ENCODE measurements around the gene ZNG1E. TPM values are rescaled to one million over a fixed set of nuclear protein-coding genes. Genes with fewer than 3 reads are reported as not detected.
"Not testable (repeated sequence)": the region's sequence is repeated elsewhere in the genome, so short reads cannot be mapped to it uniquely, and the experiment has no call there.

ZNG1E gene
- 10 to 100 TPM; 26.9 to 86.7 (median 46.5) TPM for total RNA-seq

DNA sequence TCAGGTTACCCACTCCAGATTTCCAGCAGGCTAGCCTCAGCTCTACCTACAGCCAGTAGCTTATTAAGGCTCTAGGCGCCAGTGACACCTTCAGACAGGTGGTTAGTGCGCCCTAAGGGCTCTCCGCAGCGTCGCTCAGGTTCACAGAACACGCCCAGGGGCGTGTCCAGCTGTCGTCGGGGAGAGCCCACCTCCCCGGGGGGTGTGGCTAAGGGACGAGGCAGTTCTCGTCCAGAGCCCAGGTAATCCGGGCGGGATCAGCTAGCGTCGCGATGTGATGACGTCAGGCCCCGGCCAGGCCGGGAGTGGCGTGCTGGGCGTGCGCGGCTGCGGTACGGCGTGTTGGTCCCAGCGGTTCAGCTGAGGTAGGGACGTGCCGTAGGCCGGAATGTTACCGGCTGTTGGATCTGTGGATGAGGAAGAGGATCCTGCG lies at the start of gene ZNG1E:
Gene ZNG1E, plus strand, starts transcription at position 340 of the 433 bp plus-strand sequence. Its CDS starts 49 bp downstream, at position 389.
- peak; percentile 84 for DNase-seq
- H3K27me3 ChIP-seq; in situ Hi-C loops (cut with MboI; ENCODE audit: low pct_ligation_motif_present in 1 of 4, low pct_unique_long_range_greater_than_20kb in 1 of 4, low sequenced_read_pairs in 3 of 4); intact Hi-C loops (cut with DNase I; ENCODE audit: low total_unique reads); H3K9me3 ChIP-seq; H3K4me1 ChIP-seq; H3K36me3 ChIP-seq: not testable (repeated sequence)
- 0% methylated on average over 2 of the region's 33 CpGs; no CpG with 5 or more reads in 1 of the 2 donors for WGBS, 2 donors (ENCODE audit: low coverage in 1 of 2)
- peak within 1 kb of the TSS; percentile 73 to 83 (median 77) for H3K27ac ChIP-seq
- peak in 2 of 3 donors; percentile 64 to 66 for TF ChIP-seq POLR2AphosphoS5 (IDR thresholded peaks at IDR 0.05)
- peak within 1 kb of the TSS in 3 of 4 donors; percentile 12 to 48 (median 34) for H3K4me3 ChIP-seq

DNA sequence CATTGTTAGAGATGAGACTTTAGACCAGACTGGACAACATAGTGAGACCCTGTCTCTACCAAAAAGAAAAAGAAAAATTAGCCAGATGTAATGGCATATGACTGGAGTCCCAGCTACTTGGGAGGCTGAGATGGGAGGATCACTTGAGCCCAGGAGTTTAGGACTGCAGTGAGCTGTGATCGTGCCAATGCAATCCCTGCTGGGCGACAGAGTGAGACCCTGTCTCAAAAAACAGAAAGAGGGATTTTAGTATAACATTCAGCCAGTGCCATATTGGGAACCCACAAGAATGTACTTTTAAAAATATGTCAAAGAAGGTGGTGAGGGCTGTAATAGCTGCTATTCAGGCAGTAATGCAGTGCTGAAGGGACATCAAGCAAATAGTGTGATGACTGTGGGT lies 2.1 kb upstream of the ZNG1E start:
- H3K27me3 ChIP-seq; DNase-seq; intact Hi-C loops (cut with DNase I; ENCODE audit: low total_unique reads); H3K27ac ChIP-seq; H3K9me3 ChIP-seq; H3K4me1 ChIP-seq; in situ Hi-C loops (cut with MboI; ENCODE audit: low pct_ligation_motif_present in 1 of 4, low pct_unique_long_range_greater_than_20kb in 1 of 4, low sequenced_read_pairs in 3 of 4); H3K36me3 ChIP-seq; H3K4me3 ChIP-seq: not testable (repeated sequence)
- 89 to 92% methylated on average over 2 of the region's 2 CpGs for WGBS, 2 donors (ENCODE audit: low coverage in 1 of 2)

DNA sequence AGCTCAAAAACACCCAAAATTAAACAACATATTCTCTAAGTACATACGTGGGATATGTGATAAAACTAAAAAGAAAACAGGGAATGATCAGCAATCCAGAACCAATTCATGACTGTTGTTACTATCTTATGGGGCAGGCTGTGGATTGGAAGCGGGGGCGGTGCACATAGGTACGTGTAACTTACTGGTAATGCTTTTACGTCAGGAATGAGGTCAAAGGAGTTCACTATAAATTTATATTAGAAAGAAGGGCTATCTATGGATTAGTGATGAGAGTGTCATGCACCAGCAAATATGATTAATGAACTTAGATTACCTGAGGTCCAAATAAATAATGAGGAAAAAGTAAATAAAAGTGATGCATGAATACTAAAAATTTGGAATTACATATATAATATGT lies 710 bp upstream of the ZNG1E start:
- H3K27me3 ChIP-seq; H3K27ac ChIP-seq; H3K36me3 ChIP-seq; H3K9me3 ChIP-seq; DNase-seq; in situ Hi-C loops (cut with MboI; ENCODE audit: low pct_ligation_motif_present in 1 of 4, low pct_unique_long_range_greater_than_20kb in 1 of 4, low sequenced_read_pairs in 3 of 4); intact Hi-C loops (cut with DNase I; ENCODE audit: low total_unique reads); H3K4me3 ChIP-seq; H3K4me1 ChIP-seq: not testable (repeated sequence)
- WGBS, 2 donors (ENCODE audit: low coverage in 1 of 2), result 40 to 48% methylated on average over 4 of the region's 5 CpGs

DNA sequence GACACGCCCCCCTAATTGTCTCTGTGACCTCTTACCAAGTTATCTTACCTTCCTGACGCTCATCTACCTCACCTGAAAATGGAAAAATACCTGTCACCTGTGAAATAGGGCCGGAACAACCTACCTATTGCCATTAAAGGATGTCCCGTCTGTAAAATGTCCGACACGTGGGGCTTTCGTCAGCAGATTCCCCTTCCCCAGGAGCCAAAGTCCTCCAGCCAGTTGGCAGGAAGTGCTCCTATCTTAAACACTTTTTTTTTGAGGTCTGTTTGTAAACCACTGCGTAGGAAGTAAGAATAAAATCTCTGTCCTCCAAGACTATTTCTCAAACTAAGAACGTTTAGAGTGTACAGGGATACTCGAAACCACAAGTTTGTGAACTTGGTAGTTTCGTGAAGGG lies 661 bp downstream of the ZNG1E start:
- Histone ChIP-seq H3K4me3 (peak overlapping the region in 2 of 4 donors; percentile 12 to 37), H3K27ac (peak overlapping the region; percentile 58 to 76 (median 72))
- H3K4me1 ChIP-seq; H3K9me3 ChIP-seq; H3K36me3 ChIP-seq; H3K27me3 ChIP-seq; in situ Hi-C loops (cut with MboI; ENCODE audit: low pct_ligation_motif_present in 1 of 4, low pct_unique_long_range_greater_than_20kb in 1 of 4, low sequenced_read_pairs in 3 of 4); intact Hi-C loops (cut with DNase I; ENCODE audit: low total_unique reads): not testable (repeated sequence)
- peak; percentile 72 for DNase-seq
- peak; percentile 37 for TF ChIP-seq POLR2A (IDR thresholded peaks at IDR 0.05)
- peak in 2 of 3 donors; percentile 65 to 74 for TF ChIP-seq POLR2AphosphoS5 (IDR thresholded peaks at IDR 0.05)
- WGBS, 2 donors (ENCODE audit: low coverage in 1 of 2), result 0% methylated on average over 6 of the region's 11 CpGs; no CpG with 5 or more reads in 1 of the 2 donors

DNA sequence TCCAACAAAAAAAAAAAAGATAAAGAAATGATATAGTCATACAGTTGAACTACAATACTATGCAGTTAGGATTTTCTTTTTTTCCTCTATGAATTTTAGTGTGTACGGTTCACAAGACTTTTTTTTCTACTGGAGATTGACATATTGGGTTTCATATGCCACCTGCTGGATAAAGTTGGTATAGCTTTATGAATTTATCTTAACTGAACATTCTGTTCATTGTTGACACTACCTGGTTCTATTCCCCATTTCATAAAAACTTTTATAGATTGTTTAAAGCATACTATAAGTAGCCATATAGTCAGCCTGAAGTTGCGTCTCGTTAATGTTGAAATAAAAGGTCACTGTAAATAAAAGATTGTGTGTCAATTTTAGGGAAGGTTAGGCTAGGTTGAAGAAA lies 2.8 kb downstream of the ZNG1E start:
- H3K27me3 ChIP-seq; H3K4me1 ChIP-seq; H3K27ac ChIP-seq; H3K36me3 ChIP-seq; H3K4me3 ChIP-seq; in situ Hi-C loops (cut with MboI; ENCODE audit: low pct_ligation_motif_present in 1 of 4, low pct_unique_long_range_greater_than_20kb in 1 of 4, low sequenced_read_pairs in 3 of 4); intact Hi-C loops (cut with DNase I; ENCODE audit: low total_unique reads); H3K9me3 ChIP-seq; DNase-seq: not testable (repeated sequence)
- whole genome bisulfite sequencing, 2 donors (ENCODE audit: low coverage in 1 of 2), result 7% methylated on average over 3 of the region's 3 CpGs; no CpG with 5 or more reads in 1 of the 2 donors
- TF ChIP-seq, protein P1, sequence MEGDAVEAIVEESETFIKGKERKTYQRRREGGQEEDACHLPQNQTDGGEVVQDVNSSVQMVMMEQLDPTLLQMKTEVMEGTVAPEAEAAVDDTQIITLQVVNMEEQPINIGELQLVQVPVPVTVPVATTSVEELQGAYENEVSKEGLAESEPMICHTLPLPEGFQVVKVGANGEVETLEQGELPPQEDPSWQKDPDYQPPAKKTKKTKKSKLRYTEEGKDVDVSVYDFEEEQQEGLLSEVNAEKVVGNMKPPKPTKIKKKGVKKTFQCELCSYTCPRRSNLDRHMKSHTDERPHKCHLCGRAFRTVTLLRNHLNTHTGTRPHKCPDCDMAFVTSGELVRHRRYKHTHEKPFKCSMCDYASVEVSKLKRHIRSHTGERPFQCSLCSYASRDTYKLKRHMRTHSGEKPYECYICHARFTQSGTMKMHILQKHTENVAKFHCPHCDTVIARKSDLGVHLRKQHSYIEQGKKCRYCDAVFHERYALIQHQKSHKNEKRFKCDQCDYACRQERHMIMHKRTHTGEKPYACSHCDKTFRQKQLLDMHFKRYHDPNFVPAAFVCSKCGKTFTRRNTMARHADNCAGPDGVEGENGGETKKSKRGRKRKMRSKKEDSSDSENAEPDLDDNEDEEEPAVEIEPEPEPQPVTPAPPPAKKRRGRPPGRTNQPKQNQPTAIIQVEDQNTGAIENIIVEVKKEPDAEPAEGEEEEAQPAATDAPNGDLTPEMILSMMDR (IDR thresholded peaks at IDR 0.05), result peak in 2 of 5 experiments; percentile 16 to 35

DNA sequence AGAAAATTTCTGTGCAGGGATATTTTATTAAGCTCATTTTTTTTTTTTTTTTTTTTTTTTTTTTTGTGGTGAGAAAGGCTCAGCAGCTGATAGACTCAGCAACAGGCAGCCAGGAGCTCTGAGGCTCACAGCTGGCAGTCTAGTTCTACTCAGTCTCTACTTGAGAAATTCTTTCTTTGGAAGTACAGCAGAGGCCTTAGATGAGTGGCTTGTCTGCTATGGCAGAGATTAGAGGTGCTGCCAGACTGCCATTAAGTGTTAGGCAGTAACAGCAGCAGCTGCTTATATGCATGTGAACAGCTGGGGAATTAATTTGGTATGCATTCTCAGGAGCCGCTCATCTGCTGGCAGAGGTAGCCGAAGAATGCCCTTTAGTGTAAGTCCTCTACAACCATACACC lies 27.8 kb downstream of the ZNG1E start:
- intact Hi-C loops (cut with DNase I; ENCODE audit: low total_unique reads); in situ Hi-C loops (cut with MboI; ENCODE audit: low pct_ligation_motif_present in 1 of 4, low pct_unique_long_range_greater_than_20kb in 1 of 4, low sequenced_read_pairs in 3 of 4); H3K36me3 ChIP-seq; H3K9me3 ChIP-seq; H3K27ac ChIP-seq; H3K4me1 ChIP-seq; H3K4me3 ChIP-seq; H3K27me3 ChIP-seq; DNase-seq: not testable (repeated sequence)
- WGBS, 2 donors (ENCODE audit: low coverage in 1 of 2), result no CpG with 5 or more reads among the region's 2 CpGs

DNA sequence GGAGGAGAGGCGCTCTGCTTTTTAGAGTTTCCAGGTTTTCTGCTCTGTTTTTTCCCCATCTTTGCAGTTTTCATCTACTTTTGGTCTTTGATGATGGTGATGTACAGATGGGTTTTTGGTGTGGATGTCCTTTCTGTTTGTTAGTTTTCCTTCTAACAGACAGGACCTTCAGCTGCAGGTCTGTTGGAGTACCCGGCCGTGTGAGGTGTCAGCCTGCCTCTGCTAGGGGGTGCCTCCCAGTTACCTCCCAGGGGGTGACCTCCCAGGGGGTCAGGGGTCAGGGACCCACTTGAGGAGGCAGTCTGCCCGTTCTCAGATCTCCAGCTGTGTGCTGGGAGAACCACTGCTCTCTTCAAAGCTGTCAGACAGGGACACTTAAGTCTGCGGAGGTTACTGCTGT lies 38.7 kb downstream of the ZNG1E start:
- H3K9me3 ChIP-seq; DNase-seq; H3K4me3 ChIP-seq; H3K36me3 ChIP-seq; H3K27me3 ChIP-seq; intact Hi-C loops (cut with DNase I; ENCODE audit: low total_unique reads); in situ Hi-C loops (cut with MboI; ENCODE audit: low pct_ligation_motif_present in 1 of 4, low pct_unique_long_range_greater_than_20kb in 1 of 4, low sequenced_read_pairs in 3 of 4); H3K4me1 ChIP-seq; H3K27ac ChIP-seq: not testable (repeated sequence)
- WGBS, 2 donors (ENCODE audit: low coverage in 1 of 2), result 100% methylated on average over 1 of the region's 5 CpGs; no CpG with 5 or more reads in 1 of the 2 donors

DNA sequence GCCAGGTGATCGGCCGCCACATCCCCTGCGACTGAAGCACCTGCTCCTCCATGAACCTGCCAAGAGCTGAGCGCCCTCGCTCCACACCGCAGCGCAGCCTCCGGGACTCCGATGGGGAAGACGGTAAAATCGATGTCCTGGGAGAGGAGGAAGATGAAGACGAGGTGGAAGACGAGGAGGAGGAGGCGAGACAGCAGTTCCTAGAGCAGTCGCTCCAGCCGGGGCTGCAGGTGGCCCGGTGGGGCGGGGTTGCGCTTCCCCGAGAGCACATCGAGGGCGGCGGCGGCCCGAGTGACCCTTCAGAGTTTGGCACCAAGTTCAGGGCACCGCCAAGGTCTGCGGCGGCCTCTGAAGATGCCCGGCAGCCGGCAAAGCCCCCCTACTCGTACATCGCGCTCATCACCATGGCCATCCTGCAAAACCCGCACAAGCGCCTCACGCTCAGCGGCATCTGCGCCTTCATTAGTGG lies 61.4 kb downstream of the ZNG1E start, which contains the start of gene FOXD4L4:
Gene FOXD4L4, plus strand, starts transcription at position 51 of the 469 bp plus-strand sequence. Its CDS starts 0 bp downstream, at position 51.
- H3K9me3 ChIP-seq; H3K27me3 ChIP-seq; H3K36me3 ChIP-seq; H3K4me1 ChIP-seq; DNase-seq; in situ Hi-C loops (cut with MboI; ENCODE audit: low pct_ligation_motif_present in 1 of 4, low pct_unique_long_range_greater_than_20kb in 1 of 4, low sequenced_read_pairs in 3 of 4); intact Hi-C loops (cut with DNase I; ENCODE audit: low total_unique reads); H3K27ac ChIP-seq; H3K4me3 ChIP-seq: not testable (repeated sequence)
- 9% methylated on average over 16 of the region's 38 CpGs; no CpG with 5 or more reads in 1 of the 2 donors for WGBS, 2 donors (ENCODE audit: low coverage in 1 of 2)

DNA sequence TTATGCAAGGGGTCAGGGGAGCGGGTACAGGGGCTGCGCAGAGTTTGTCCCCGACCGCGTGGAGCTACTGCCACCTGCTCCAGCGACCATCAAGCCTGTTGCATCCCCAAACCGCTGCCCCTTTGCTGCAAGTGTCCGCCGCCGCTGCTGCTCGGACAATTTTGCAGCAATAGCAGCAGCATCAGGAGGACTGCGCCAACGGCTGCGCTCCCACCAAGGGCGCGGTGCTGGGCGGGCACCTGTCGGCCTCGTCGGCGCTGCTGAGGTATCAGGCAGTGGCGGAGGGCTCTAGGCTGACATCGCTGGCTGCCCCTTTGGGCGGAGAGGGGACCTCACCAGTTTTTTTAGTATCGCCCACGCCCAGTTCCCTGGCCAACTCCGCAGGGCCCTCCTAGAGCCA lies 62.4 kb downstream of the ZNG1E start:
- H3K4me1 ChIP-seq; H3K36me3 ChIP-seq; intact Hi-C loops (cut with DNase I; ENCODE audit: low total_unique reads); H3K27me3 ChIP-seq; H3K9me3 ChIP-seq; in situ Hi-C loops (cut with MboI; ENCODE audit: low pct_ligation_motif_present in 1 of 4, low pct_unique_long_range_greater_than_20kb in 1 of 4, low sequenced_read_pairs in 3 of 4); DNase-seq; H3K4me3 ChIP-seq; H3K27ac ChIP-seq: not testable (repeated sequence)
- no CpG with 5 or more reads among the region's 27 CpGs for WGBS, 2 donors (ENCODE audit: low coverage in 1 of 2)
